Neutrophil (primary cell): ENCODE results near the gene SYNPR.

ENCODE experiments used
- H3K27ac ChIP-seq: fragments of 200-600 bp; sonication (generic); 2 replicates; pipeline ENCODE4 v1.5.1; 2016; ENCODE audit warnings: mild to moderate bottlenecking, moderate library complexity
- H3K27me3 ChIP-seq: fragments of 200-600 bp; sonication (generic); 2 replicates; pipeline ENCODE4 v1.6.0; 2016; ENCODE audit warnings: mild to moderate bottlenecking
- H3K36me3 ChIP-seq: fragments of 200-600 bp; sonication (generic); 2 replicates; pipeline ENCODE4 v1.5.1; 2017
- H3K4me1 ChIP-seq, 2 experiments: fragments of 200-600 bp in 1 of 2; sonication (generic) in 1 of 2; 1 replicate in 1 of 2; 2 replicates in 1 of 2; pipeline versions ENCODE4 v1.5.1 to v1.6.1; 2013 to 2016; ENCODE audit warnings: low read depth in 1 of 2, low read length in 1 of 2, mild to moderate bottlenecking in 1 of 2, moderate library complexity in 1 of 2; ENCODE audit not compliant: control insufficient read depth in 1 of 2, insufficient read depth in 1 of 2
- H3K4me3 ChIP-seq, 2 experiments: fragments of 200-600 bp in 1 of 2; sonication (generic) in 1 of 2; 1 replicate in 1 of 2; 2 replicates in 1 of 2; pipeline ENCODE4 v1.5.1; 2013 to 2016; ENCODE audit warnings: low read depth in 1 of 2, low read length in 1 of 2, mild to moderate bottlenecking in 1 of 2, moderate library complexity in 1 of 2
- H3K9me3 ChIP-seq: fragments of 200-600 bp; sonication (generic); 2 replicates; pipeline ENCODE4 v1.5.1; 2016
- CTCF ChIP-seq: fragments of 200-600 bp; sonication (generic); IDR thresholded peaks from 2 replicates; pipeline ENCODE4 v1.5.1; 2016; ENCODE audit warnings: antibody characterized with exemption

SYNPR gene

GRCh38 chr3:63400246-63400860, 122.2 kb downstream of the SYNPR start:
- Histone ChIP-seq H3K36me3 (no peaks in the 10 kb centered on the region), H3K27ac (no peak overlapping the region), H3K9me3 (no peaks in the 10 kb centered on the region), H3K27me3 (no peaks in the 10 kb centered on the region), H3K4me1 (no peaks in the 10 kb centered on the region), H3K4me3 (no peak overlapping the region)
- no peak for TF ChIP-seq CTCF

GRCh38 chr3:63405882-63406281, 127.8 kb downstream of the SYNPR start:
- Histone ChIP-seq H3K4me1 (no peaks in the 10 kb centered on the region), H3K27me3 (no peaks in the 10 kb centered on the region), H3K9me3 (no peaks in the 10 kb centered on the region), H3K4me3 (no peak overlapping the region), H3K27ac (no peak overlapping the region), H3K36me3 (no peaks in the 10 kb centered on the region)
- no peak for TF ChIP-seq CTCF

- TF ChIP-seq CTCF: no peak
- Histone ChIP-seq H3K9me3 (no peaks in the 10 kb centered on the region), H3K27ac (no peak overlapping the region), H3K4me3 (no peak overlapping the region), H3K4me1 (no peaks in the 10 kb centered on the region), H3K27me3 (no peaks in the 10 kb centered on the region), H3K36me3 (no peaks in the 10 kb centered on the region)
Measured at GRCh38 chr3:63413523-63413922, 135.4 kb downstream of the SYNPR start.

DNA sequence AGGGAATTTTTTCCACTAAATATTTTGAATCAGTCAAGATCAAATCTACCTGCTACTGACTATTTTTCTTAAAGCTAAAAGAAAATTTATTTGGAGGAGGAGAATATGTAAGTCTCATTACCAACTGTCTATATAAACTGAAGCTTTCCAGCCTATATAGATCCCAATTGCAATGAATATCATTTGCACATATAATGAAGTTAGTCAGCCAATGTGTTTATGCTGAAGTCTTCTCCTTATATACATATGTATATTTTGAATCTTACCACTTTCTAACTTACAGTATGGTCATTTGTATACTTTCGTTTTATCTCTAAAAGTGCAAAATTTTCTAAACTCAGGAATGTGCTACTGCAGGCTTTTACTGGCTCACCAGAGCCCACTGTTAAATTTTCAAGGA, 136.5 kb downstream of the SYNPR start:
- Histone ChIP-seq H3K4me3 (no peak overlapping the region), H3K36me3 (no peaks in the 10 kb centered on the region), H3K4me1 (no peaks in the 10 kb centered on the region), H3K27me3 (no peaks in the 10 kb centered on the region), H3K27ac (no peak overlapping the region), H3K9me3 (no peaks in the 10 kb centered on the region)
- TF ChIP-seq CTCF: no peak

GRCh38 chr3:63429905-63430304, 151.8 kb downstream of the SYNPR start:
- Histone ChIP-seq H3K36me3 (no peaks in the 10 kb centered on the region), H3K27me3 (no peaks in the 10 kb centered on the region), H3K9me3 (no peaks in the 10 kb centered on the region), H3K4me1 (no peaks in the 10 kb centered on the region), H3K27ac (no peak overlapping the region), H3K4me3 (no peak overlapping the region)
- TF ChIP-seq CTCF: no peak

DNA sequence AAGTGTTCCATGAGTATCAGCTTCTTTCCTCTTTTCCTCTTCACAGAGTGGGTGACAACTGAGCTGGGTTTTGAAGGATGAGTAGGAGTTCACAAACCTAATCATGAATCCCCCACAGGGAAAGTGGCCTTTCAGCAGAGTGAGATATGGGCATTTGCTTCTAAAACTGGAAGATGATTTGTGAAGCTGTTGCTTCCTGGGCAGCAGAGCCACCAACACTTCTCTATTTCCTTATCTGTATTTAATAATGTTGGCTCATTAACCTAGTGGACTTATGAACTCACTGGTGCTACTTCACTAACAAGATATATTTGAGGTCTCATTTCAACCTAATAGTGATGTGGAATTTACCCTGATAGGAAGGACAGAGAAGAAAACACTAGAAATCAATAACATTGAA, 152.8 kb downstream of the SYNPR start:
- no peaks in the 10 kb centered on the region for H3K36me3 ChIP-seq
- H3K4me1 ChIP-seq: no peaks in the 10 kb centered on the region
- no peak overlapping the region for H3K27ac ChIP-seq
- H3K4me3 ChIP-seq: no peak overlapping the region
- no peaks in the 10 kb centered on the region for H3K9me3 ChIP-seq
- H3K27me3 ChIP-seq: no peaks in the 10 kb centered on the region
- no peak for TF ChIP-seq CTCF
